SKM-1 treated with dmso at 0.1 percent for 144 hours (cell line): ENCODE measurements around the gene KCNQ1.

Experiments used
- DNase-seq: peaks from one replicate; lab custom pipeline; 2025; ENCODE audit not compliant: unreplicated experiment; lab: John Stamatoyannopoulos, UW

KCNQ1 gene

GRCh38 chr11:2788168-2789071, 343.6 kb downstream of the KCNQ1 start:
- no peak for DNase-seq

- DNase-seq: no peak
These were observed 344.5 kb downstream of the KCNQ1 start for GRCh38 chr11:2789331-2789730.

- DNase-seq: no peak
These were observed 345.2 kb downstream of the KCNQ1 start for GRCh38 chr11:2789791-2790567.

- no peak for DNase-seq
These were observed 345.7 kb downstream of the KCNQ1 start for GRCh38 chr11:2790568-2790921.

GRCh38 chr11:2791139-2791520, 346.3 kb downstream of the KCNQ1 start:
- DNase-seq: no peak

GRCh38 chr11:2791521-2792380, 346.9 kb downstream of the KCNQ1 start:
- no peak for DNase-seq

GRCh38 chr11:2792381-2793250, 347.8 kb downstream of the KCNQ1 start:
- no peak for DNase-seq

GRCh38 chr11:2793701-2794045, 348.9 kb downstream of the KCNQ1 start:
- DNase-seq: no peak

GRCh38 chr11:2794046-2794967, 349.5 kb downstream of the KCNQ1 start:
- DNase-seq: peak; percentile 19

- no peak for DNase-seq
These were observed 350.1 kb downstream of the KCNQ1 start for GRCh38 chr11:2794968-2795322.

- no peak for DNase-seq
These were observed 350.7 kb downstream of the KCNQ1 start for GRCh38 chr11:2795491-2795991.

GRCh38 chr11:2796091-2796490, 351.3 kb downstream of the KCNQ1 start:
- no peak for DNase-seq

- no peak for DNase-seq
These were observed 351.8 kb downstream of the KCNQ1 start for GRCh38 chr11:2796508-2797113.

GRCh38 chr11:2797121-2797711, 352.4 kb downstream of the KCNQ1 start:
- no peak for DNase-seq

GRCh38 chr11:2797741-2798361, 353.0 kb downstream of the KCNQ1 start:
- DNase-seq: no peak

GRCh38 chr11:2798951-2799761, 354.3 kb downstream of the KCNQ1 start:
- no peak for DNase-seq
